ENCODE results near the gene NCAPD2.

Gene NCAPD2

DNA sequence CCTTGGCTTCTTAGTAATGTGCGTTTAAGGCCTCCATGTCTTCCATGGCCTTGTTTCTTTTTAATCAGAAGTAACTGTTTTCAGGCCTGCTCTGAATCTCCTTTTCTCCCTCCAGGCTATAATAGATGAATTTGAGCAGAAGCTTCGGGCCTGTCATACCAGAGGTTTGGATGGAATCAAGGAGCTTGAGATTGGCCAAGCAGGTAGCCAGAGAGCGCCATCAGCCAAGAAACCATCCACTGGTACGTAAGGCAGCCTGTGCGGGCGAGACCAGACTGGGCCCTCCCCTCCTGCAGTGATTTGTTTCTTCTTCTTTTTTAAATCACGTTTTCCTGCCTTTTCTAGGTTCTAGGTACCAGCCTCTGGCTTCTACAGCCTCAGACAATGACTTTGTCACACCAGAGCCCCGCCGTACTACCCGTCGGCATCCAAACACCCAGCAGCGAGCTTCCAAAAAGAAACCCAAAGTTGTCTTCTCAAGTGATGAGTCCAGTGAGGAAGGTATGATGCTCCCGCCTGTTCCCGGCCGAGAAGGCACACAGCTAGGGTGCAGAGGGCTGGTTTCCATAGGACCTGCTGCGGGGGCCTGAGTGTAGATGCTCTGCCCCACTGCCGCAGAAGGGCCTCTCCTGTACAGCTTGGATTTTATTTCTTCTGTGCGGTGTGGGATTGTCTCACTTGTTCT lies 36.8 kb downstream of the NCAPD2 start:
- Mint-ChIP-seq H3K4me1 (peaks cover 40% of the 10 kb centered on the region), H3K36me3 (ENCODE audit: low read depth) (peaks cover 57% of the 10 kb centered on the region), H3K4me3 (peak overlapping the region; percentile 30), H3K27ac (peak overlapping the region; percentile 89), H3K9me3 (no peaks in the 10 kb centered on the region), H3K27me3 (ENCODE audit: low read depth, poor library complexity) (peaks cover 2% of the 10 kb centered on the region)
- DNase-seq: no peak
- no peak for TF ChIP-seq CTCF (IDR thresholded peaks at IDR 0.05)

DNA sequence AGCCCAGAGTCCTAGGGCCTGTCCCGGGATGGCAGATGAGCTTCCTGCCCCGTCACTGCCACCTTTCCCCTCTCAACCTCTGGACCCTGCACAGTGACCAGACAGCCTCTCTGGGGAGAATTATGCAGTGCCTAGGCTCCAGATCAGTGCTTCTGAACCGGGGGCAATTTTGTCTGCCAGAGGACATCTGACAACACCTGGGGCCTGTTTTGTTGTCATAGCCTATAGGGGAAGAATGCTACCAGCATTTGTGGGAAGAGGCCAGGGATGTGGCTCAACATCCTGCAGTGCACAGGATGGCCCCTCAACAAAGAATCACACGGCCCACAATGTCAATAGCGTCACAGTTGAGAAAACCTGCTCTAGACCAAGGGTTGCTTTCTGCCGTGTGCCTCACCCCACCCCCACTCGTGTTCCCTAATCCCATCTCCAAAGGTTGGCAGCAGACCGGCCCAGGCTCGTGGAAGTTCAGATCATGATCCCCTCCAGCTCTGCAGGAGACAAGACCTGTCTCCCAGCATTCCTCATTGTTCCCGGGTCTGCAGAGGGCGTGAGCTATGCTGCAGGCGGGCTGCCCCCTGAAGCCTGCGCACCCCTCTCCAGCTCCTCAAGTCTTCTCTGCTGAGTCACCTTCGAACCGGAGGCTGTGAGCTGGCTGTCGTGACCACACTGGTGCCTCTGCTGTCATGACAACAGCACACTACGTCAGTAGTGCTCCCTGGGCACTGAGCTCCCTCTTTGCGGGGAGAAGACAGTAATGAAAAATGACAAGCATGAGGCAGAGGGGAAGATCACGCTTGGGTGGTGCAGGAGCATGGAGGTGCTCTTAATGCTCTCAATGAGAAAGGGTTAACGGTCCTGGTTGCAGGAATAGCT lies 38.4 kb downstream of the NCAPD2 start:
- H3K27ac Mint-ChIP-seq: peak overlapping the region; percentile 96
- peak; percentile 51 for DNase-seq
- peaks cover 56% of the 10 kb centered on the region for H3K4me1 Mint-ChIP-seq
- H3K27me3 Mint-ChIP-seq (ENCODE audit: low read depth, poor library complexity): peaks cover 3% of the 10 kb centered on the region
- no peaks in the 10 kb centered on the region for H3K9me3 Mint-ChIP-seq
- TF ChIP-seq CTCF (IDR thresholded peaks at IDR 0.05): no peak
- peaks cover 52% of the 10 kb centered on the region for H3K36me3 Mint-ChIP-seq (ENCODE audit: low read depth)
- peak overlapping the region; percentile 93 for H3K4me3 Mint-ChIP-seq

- Mint-ChIP-seq H3K9me3 (no peaks in the 10 kb centered on the region), H3K4me3 (peak overlapping the region; percentile 93), H3K36me3 (ENCODE audit: low read depth) (peaks cover 54% of the 10 kb centered on the region), H3K27ac (peak overlapping the region; percentile 96), H3K27me3 (ENCODE audit: low read depth, poor library complexity) (peaks cover 3% of the 10 kb centered on the region), H3K4me1 (peaks cover 63% of the 10 kb centered on the region)
- peak; percentile 36 for DNase-seq
- TF ChIP-seq CTCF (IDR thresholded peaks at IDR 0.05): no peak
These were observed 39.2 kb downstream of the NCAPD2 start for GRCh38 chr12:6532927-6533652.

GRCh38 chr12:6533653-6533922 lies 39.7 kb downstream of the NCAPD2 start:
- Mint-ChIP-seq H3K36me3 (ENCODE audit: low read depth) (peaks cover 49% of the 10 kb centered on the region), H3K4me1 (peaks cover 66% of the 10 kb centered on the region), H3K4me3 (peak overlapping the region; percentile 93), H3K27ac (peak overlapping the region; percentile 92), H3K27me3 (ENCODE audit: low read depth, poor library complexity) (peaks cover 3% of the 10 kb centered on the region), H3K9me3 (no peaks in the 10 kb centered on the region)
- no peak for TF ChIP-seq CTCF (IDR thresholded peaks at IDR 0.05)
- DNase-seq: peak; percentile 66

DNA sequence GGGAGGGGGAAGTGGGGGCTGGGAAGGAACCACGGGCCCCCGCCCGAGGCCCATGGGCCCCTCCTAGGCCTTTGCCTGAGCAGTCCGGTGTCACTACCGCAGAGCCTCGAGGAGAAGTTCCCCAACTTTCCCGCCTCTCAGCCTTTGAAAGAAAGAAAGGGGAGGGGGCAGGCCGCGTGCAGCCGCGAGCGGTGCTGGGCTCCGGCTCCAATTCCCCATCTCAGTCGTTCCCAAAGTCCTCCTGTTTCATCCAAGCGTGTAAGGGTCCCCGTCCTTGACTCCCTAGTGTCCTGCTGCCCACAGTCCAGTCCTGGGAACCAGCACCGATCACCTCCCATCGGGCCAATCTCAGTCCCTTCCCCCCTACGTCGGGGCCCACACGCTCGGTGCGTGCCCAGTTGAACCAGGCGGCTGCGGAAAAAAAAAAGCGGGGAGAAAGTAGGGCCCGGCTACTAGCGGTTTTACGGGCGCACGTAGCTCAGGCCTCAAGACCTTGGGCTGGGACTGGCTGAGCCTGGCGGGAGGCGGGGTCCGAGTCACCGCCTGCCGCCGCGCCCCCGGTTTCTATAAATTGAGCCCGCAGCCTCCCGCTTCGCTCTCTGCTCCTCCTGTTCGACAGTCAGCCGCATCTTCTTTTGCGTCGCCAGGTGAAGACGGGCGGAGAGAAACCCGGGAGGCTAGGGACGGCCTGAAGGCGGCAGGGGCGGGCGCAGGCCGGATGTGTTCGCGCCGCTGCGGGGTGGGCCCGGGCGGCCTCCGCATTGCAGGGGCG lies 40.2 kb downstream of the NCAPD2 start, which contains the start of gene GAPDH:
GAPDH (plus strand) TSS at position 595 of the 772 bp plus-strand sequence. CDS start 316 bp downstream, outside the sequence.
- Mint-ChIP-seq H3K27me3 (ENCODE audit: low read depth, poor library complexity) (peaks cover 3% of the 10 kb centered on the region), H3K36me3 (ENCODE audit: low read depth) (peaks cover 44% of the 10 kb centered on the region), H3K9me3 (no peaks in the 10 kb centered on the region), H3K4me3 (peak within 1 kb of the TSS; percentile 93), H3K4me1 (peaks cover 69% of the 10 kb centered on the region), H3K27ac (peak within 1 kb of the TSS; percentile 99)
- no peak for TF ChIP-seq CTCF (IDR thresholded peaks at IDR 0.05)
- DNase-seq: peak; percentile 87

Measured in nephron progenitor cell (in vitro differentiated cells).